ENCODE data around the gene ABCA1.

The ABCA1 gene

GRCh38 chr9:104882566-104882965 is 45.4 kb downstream of the ABCA1 start:
- H3K9me3 ChIP-seq (ENCODE audit: control insufficient read depth, low read length) = no peaks in the 10 kb centered on the region
- no peak overlapping the region for H3K4me3 ChIP-seq (ENCODE audit: extremely low read depth, insufficient read depth, low read length, poor library complexity, severe bottlenecking)
- H3K36me3 ChIP-seq (ENCODE audit: control insufficient read depth, insufficient read depth, low read length) = peaks cover 34% of the 10 kb centered on the region
- peaks cover 8% of the 10 kb centered on the region for H3K4me1 ChIP-seq (ENCODE audit: control insufficient read depth, insufficient read depth, low read length, poor library complexity, severe bottlenecking)
- no peak overlapping the region for H3K27ac ChIP-seq (ENCODE audit: low read depth, low read length, severe bottlenecking)

- Histone ChIP-seq H3K36me3 (ENCODE audit: control insufficient read depth, insufficient read depth, low read length) (peaks cover 34% of the 10 kb centered on the region), H3K4me1 (ENCODE audit: control insufficient read depth, insufficient read depth, low read length, poor library complexity, severe bottlenecking) (peaks cover 8% of the 10 kb centered on the region)
- WGBS, 2 experiments (ENCODE audit: insufficient coverage in 2 of 2) = 86% methylated on average over 1 of the region's 4 CpGs; no CpG with 5 or more reads in 1 of the 2 experiments
Measured at GRCh38 chr9:104882086-104882485, 45.9 kb downstream of the ABCA1 start.

GRCh38 chr9:104879555-104880309 is 48.2 kb downstream of the ABCA1 start:
- WGBS, 2 experiments (ENCODE audit: insufficient coverage in 2 of 2) = 80 to 96% methylated on average over 1 to 3 of the region's 5 CpGs
- Histone ChIP-seq H3K36me3 (ENCODE audit: control insufficient read depth, insufficient read depth, low read length) (peaks cover 23% of the 10 kb centered on the region), H3K4me1 (ENCODE audit: control insufficient read depth, insufficient read depth, low read length, poor library complexity, severe bottlenecking) (no peaks in the 10 kb centered on the region), H3K9me3 (ENCODE audit: control insufficient read depth, low read length) (no peaks in the 10 kb centered on the region), H3K4me3 (ENCODE audit: extremely low read depth, insufficient read depth, low read length, poor library complexity, severe bottlenecking) (no peak overlapping the region), H3K27ac (ENCODE audit: low read depth, low read length, severe bottlenecking) (no peak overlapping the region)

More at GRCh38 chr9:104882086-104882485, 45.9 kb downstream of the ABCA1 start:
- Histone ChIP-seq H3K4me3 (ENCODE audit: extremely low read depth, insufficient read depth, low read length, poor library complexity, severe bottlenecking) (no peak overlapping the region), H3K27ac (ENCODE audit: low read depth, low read length, severe bottlenecking) (no peak overlapping the region), H3K9me3 (ENCODE audit: control insufficient read depth, low read length) (no peaks in the 10 kb centered on the region)

DNA sequence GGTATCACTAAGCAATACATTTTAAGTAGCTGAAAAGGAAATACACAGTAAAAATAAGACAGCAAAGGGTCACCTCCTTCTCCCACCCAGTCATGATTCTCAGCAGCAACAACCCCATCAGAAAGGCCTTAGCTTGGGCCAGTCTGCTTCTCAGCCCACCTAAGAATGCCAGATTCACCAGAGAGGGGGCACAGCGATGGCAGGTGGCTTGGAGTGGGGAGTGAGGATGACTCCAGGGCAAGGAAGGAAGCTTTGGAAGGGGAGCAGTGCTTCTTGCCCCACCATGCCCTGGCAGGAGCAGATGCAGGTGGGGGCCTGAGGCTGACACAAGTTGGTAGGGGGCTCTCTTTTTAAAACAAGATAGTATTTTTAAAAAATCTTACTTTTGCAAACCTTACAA is 51.4 kb downstream of the ABCA1 start:
- WGBS, 2 experiments (ENCODE audit: insufficient coverage in 2 of 2) = 83% methylated on average over 1 of the region's 1 CpG; no CpG with 5 or more reads in 1 of the 2 experiments
- H3K27ac ChIP-seq (ENCODE audit: low read depth, low read length, severe bottlenecking) = no peak overlapping the region
- H3K36me3 ChIP-seq (ENCODE audit: control insufficient read depth, insufficient read depth, low read length) = peaks cover 16% of the 10 kb centered on the region
- no peak overlapping the region for H3K4me3 ChIP-seq (ENCODE audit: extremely low read depth, insufficient read depth, low read length, poor library complexity, severe bottlenecking)
- H3K9me3 ChIP-seq (ENCODE audit: control insufficient read depth, low read length) = no peaks in the 10 kb centered on the region
- peaks cover 24% of the 10 kb centered on the region for H3K4me1 ChIP-seq (ENCODE audit: control insufficient read depth, insufficient read depth, low read length, poor library complexity, severe bottlenecking)

DNA sequence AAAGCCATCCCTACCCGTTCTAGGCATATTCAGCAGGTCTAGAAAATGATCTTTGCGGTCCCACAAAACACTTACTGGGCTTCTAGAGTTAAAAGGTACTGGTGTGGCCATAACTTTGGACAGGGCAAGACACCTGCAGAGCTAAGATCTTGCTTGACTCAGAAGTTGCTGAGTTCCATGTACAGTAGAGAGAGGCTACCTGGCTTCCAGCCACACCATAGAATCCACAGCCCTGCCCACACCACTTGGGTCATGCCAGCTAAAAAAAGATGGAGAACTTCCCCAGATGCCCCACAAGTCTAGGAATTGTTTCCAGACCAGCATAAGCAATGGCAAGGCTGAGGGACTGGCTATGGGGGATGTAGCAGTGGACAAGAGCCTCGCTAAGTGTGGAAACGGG is 52.1 kb downstream of the ABCA1 start:
- Histone ChIP-seq H3K9me3 (ENCODE audit: control insufficient read depth, low read length) (no peaks in the 10 kb centered on the region), H3K4me3 (ENCODE audit: extremely low read depth, insufficient read depth, low read length, poor library complexity, severe bottlenecking) (no peak overlapping the region), H3K4me1 (ENCODE audit: control insufficient read depth, insufficient read depth, low read length, poor library complexity, severe bottlenecking) (peaks cover 30% of the 10 kb centered on the region)

GRCh38 chr9:104875320-104875719 is 52.6 kb downstream of the ABCA1 start:
- 87% methylated on average over 3 of the region's 3 CpGs; no CpG with 5 or more reads in 1 of the 2 experiments for WGBS, 2 experiments (ENCODE audit: insufficient coverage in 2 of 2)
- Histone ChIP-seq H3K4me1 (ENCODE audit: control insufficient read depth, insufficient read depth, low read length, poor library complexity, severe bottlenecking) (peaks cover 30% of the 10 kb centered on the region), H3K27ac (ENCODE audit: low read depth, low read length, severe bottlenecking) (no peak overlapping the region), H3K36me3 (ENCODE audit: control insufficient read depth, insufficient read depth, low read length) (peaks cover 17% of the 10 kb centered on the region), H3K9me3 (ENCODE audit: control insufficient read depth, low read length) (no peaks in the 10 kb centered on the region), H3K4me3 (ENCODE audit: extremely low read depth, insufficient read depth, low read length, poor library complexity, severe bottlenecking) (no peak overlapping the region)

More for the DNA sequence above, 52.1 kb downstream of the ABCA1 start:
- WGBS, 2 experiments (ENCODE audit: insufficient coverage in 2 of 2) = 91 to 98% methylated on average over 3 to 4 of the region's 4 CpGs
- Histone ChIP-seq H3K36me3 (ENCODE audit: control insufficient read depth, insufficient read depth, low read length) (peaks cover 16% of the 10 kb centered on the region), H3K27ac (ENCODE audit: low read depth, low read length, severe bottlenecking) (no peak overlapping the region)

GRCh38 chr9:104873489-104873850 is 54.5 kb downstream of the ABCA1 start:
- 40 to 62% methylated on average over 2 to 3 of the region's 3 CpGs for WGBS, 2 experiments (ENCODE audit: insufficient coverage in 2 of 2)
- Histone ChIP-seq H3K4me1 (ENCODE audit: control insufficient read depth, insufficient read depth, low read length, poor library complexity, severe bottlenecking) (peaks cover 48% of the 10 kb centered on the region), H3K27ac (ENCODE audit: low read depth, low read length, severe bottlenecking) (peak overlapping the region; percentile 91), H3K4me3 (ENCODE audit: extremely low read depth, insufficient read depth, low read length, poor library complexity, severe bottlenecking) (no peak overlapping the region), H3K9me3 (ENCODE audit: control insufficient read depth, low read length) (no peaks in the 10 kb centered on the region), H3K36me3 (ENCODE audit: control insufficient read depth, insufficient read depth, low read length) (peaks cover 13% of the 10 kb centered on the region)

DNA sequence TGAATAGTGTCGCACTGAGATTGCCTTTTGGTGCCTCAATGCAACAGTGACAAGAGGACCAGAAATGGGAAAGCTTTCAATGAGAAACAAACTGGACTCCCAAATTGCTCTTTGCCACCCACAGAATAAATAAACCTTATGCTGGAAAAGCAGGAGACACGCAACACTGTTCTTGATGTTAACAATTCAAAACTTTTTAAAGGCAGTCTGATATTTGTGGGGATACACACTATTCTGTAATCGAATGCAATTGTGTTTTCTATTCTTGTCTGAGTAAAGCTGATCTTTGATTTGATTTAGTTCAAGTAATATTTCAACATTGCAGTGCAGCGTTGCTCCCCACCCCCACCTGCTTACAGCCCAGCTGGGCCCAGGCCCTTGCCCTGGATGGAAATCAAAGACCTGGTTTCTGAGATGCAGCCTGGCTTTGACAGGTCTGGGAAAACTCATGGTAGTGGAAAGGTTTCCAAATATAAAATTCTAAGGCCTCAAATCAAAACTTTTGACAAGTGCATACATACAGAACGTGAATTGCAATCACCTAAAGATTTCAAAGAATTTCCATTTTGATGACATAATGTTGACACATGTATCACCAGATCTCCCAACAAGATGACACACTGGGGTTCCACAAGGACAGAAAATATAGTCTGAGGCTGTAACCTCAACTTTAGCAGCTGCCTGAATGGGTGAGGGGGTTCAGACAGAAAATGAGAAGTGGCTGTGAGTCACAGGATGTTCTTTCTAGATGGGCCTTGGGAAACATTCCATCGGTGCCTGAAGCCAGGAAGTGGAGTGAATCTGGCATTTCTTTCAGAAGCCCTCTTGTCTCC is 55.1 kb downstream of the ABCA1 start:
- Histone ChIP-seq H3K4me1 (ENCODE audit: control insufficient read depth, insufficient read depth, low read length, poor library complexity, severe bottlenecking) (peaks cover 52% of the 10 kb centered on the region), H3K4me3 (ENCODE audit: extremely low read depth, insufficient read depth, low read length, poor library complexity, severe bottlenecking) (no peak overlapping the region), H3K9me3 (ENCODE audit: control insufficient read depth, low read length) (no peaks in the 10 kb centered on the region), H3K36me3 (ENCODE audit: control insufficient read depth, insufficient read depth, low read length) (peaks cover 13% of the 10 kb centered on the region), H3K27ac (ENCODE audit: low read depth, low read length, severe bottlenecking) (peak overlapping the region; percentile 91)
- WGBS, 2 experiments (ENCODE audit: insufficient coverage in 2 of 2) = 69 to 70% methylated on average over 4 of the region's 6 CpGs

DNA sequence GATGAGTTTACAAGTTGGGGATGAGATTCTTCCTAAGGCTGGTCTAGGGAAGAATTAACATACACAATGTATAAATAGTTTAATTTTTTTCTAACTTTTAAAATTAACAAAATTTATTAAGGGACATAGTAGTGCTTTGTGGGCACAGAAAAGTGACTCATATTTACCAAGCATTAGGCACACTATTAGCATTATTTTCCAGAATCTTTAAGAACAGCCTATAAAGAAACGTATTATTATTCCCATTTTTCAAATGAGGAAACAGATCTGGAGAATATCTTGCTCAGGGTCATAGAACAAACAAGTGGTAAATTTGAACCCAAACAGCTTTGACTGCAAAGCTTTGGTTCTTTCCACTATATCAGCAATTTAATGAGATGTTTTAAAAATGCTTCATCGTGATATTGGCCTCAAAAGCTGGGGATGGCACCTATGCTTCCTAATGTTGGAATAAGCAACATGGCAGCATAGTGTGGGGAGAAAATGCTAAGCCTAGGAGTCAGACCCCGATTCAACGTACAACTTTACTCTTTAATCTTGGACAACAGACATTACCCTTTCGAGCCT is 55.9 kb downstream of the ABCA1 start:
- Histone ChIP-seq H3K4me3 (ENCODE audit: extremely low read depth, insufficient read depth, low read length, poor library complexity, severe bottlenecking) (no peak overlapping the region), H3K36me3 (ENCODE audit: control insufficient read depth, insufficient read depth, low read length) (peaks cover 13% of the 10 kb centered on the region), H3K9me3 (ENCODE audit: control insufficient read depth, low read length) (no peaks in the 10 kb centered on the region), H3K27ac (ENCODE audit: low read depth, low read length, severe bottlenecking) (peak overlapping the region; percentile 91), H3K4me1 (ENCODE audit: control insufficient read depth, insufficient read depth, low read length, poor library complexity, severe bottlenecking) (peaks cover 52% of the 10 kb centered on the region)
- 83 to 88% methylated on average over 1 to 5 of the region's 5 CpGs for WGBS, 2 experiments (ENCODE audit: insufficient coverage in 2 of 2)

- H3K4me3 ChIP-seq (ENCODE audit: extremely low read depth, insufficient read depth, low read length, poor library complexity, severe bottlenecking) = no peak overlapping the region
- peaks cover 2% of the 10 kb centered on the region for H3K36me3 ChIP-seq (ENCODE audit: control insufficient read depth, insufficient read depth, low read length)
- no CpG with 5 or more reads among the region's 1 CpG for WGBS, 2 experiments (ENCODE audit: insufficient coverage in 2 of 2)
- H3K27ac ChIP-seq (ENCODE audit: low read depth, low read length, severe bottlenecking) = peak overlapping the region; percentile 81
- H3K4me1 ChIP-seq (ENCODE audit: control insufficient read depth, insufficient read depth, low read length, poor library complexity, severe bottlenecking) = peaks cover 58% of the 10 kb centered on the region
- no peaks in the 10 kb centered on the region for H3K9me3 ChIP-seq (ENCODE audit: control insufficient read depth, low read length)
Measured at GRCh38 chr9:104869811-104870210, 58.1 kb downstream of the ABCA1 start.

Measured in mesodermal cell (in vitro differentiated cells).